Activated B cell treated with CpG ODN at 0.5 μM for 24 hours (primary cell): ENCODE results near the gene BRIX1. TPM values are rescaled to one million over a fixed set of nuclear protein-coding genes. Genes with fewer than 3 reads are reported as not detected.

ENCODE experiments used
- ATAC-seq: fragments of 200-7000 bp; cut with Tn5 transposase; one replicate; pipeline ENCODE4 v1.10.0; 2021; ENCODE audit warnings: low read depth, mild to moderate bottlenecking, moderate library complexity
- CTCF ChIA-PET: fragments of 350-600 bp; sonication (Branson Sonifier 250); formaldehyde crosslinking; loops from one replicate; lab custom pipeline; 2021; ENCODE audit warnings: antibody characterized with exemption; lab: Charles Lee
- POLR2A ChIA-PET: fragments of 350-600 bp; sonication (Branson Sonifier 250); formaldehyde crosslinking; loops from one replicate; lab custom pipeline; 2021; ENCODE audit warnings: antibody characterized with exemption; lab: Charles Lee
- DNase-seq: peaks from one replicate; pipeline ENCODE4 v3.0.0; 2022
- H3K27ac Mint-ChIP-seq: one replicate; pipeline ENCODE4 v1.8.0; 2020; ENCODE audit warnings: mixed read lengths
- H3K27me3 Mint-ChIP-seq: one replicate; pipeline ENCODE4 v1.8.0; 2021; ENCODE audit warnings: mixed read lengths
- H3K36me3 Mint-ChIP-seq: one replicate; pipeline ENCODE4 v1.8.0; 2021; ENCODE audit warnings: low read depth, mixed read lengths
- H3K4me1 Mint-ChIP-seq: one replicate; pipeline ENCODE4 v1.8.0; 2021; ENCODE audit warnings: mixed read lengths
- H3K4me3 Mint-ChIP-seq: one replicate; pipeline ENCODE4 v1.8.0; 2020; ENCODE audit warnings: mild to moderate bottlenecking, mixed read lengths
- H3K9me3 Mint-ChIP-seq: one replicate; pipeline ENCODE4 v1.8.0; 2020; ENCODE audit warnings: mixed read lengths
- CTCF ChIP-seq: fragments of 200-600 bp; IDR thresholded peaks from one replicate; pipeline ENCODE4 v1.8.0; 2022; ENCODE audit warnings: antibody characterized with exemption, mild to moderate bottlenecking
- intact Hi-C: fragments of 100-400 bp; cut with micrococcal nuclease; formaldehyde crosslinking; loops from one replicate; pipeline ENCODE4 v1.15.1; 2024
- total RNA-seq: library from RNA; stranded (reverse); gene quantifications from 2 replicates; pipeline ENCODE4 v1.2.3, GENCODE V29; 2022

BRIX1 gene
- total RNA-seq, 1 donor from 2014 or later: 42.4 TPM

- intact Hi-C loops: no loop called here
- H3K27ac Mint-ChIP-seq: peak overlapping the region; percentile 93
- peaks cover 32% of the 10 kb centered on the region for H3K36me3 Mint-ChIP-seq
- H3K4me3 Mint-ChIP-seq: peak overlapping the region; percentile 97
- ATAC-seq (no peak), DNase-seq (no peak)
- peaks cover 31% of the 10 kb centered on the region for H3K4me1 Mint-ChIP-seq
- POLR2A ChIA-PET: interaction anchor here (0.5 to 3.2 kb wide), 9 partner anchors 8 to 1490 kb away, joined by 3 to 125 read pairs (median 4); partner anchors contain the start of genes AMACR, BRIX1, RAD1 and TARS1
- CTCF ChIA-PET: interaction anchor here (0.7 to 2.0 kb wide), 2 partner anchors 15 to 27 kb away, joined by 3 to 15 read pairs; partner anchors contain the start of genes BRIX1 and RAD1
- H3K27me3 Mint-ChIP-seq: no peaks in the 10 kb centered on the region
- no peaks in the 10 kb centered on the region for H3K9me3 Mint-ChIP-seq
- TF ChIP-seq CTCF: no peak
Observed at GRCh38 chr5:34930462-34930844, 14.9 kb downstream of the BRIX1 start.

- Mint-ChIP-seq H3K4me1 (peaks cover 31% of the 10 kb centered on the region), H3K27ac (peak overlapping the region; percentile 93), H3K4me3 (peak overlapping the region; percentile 97), H3K9me3 (no peaks in the 10 kb centered on the region), H3K36me3 (peaks cover 31% of the 10 kb centered on the region), H3K27me3 (no peaks in the 10 kb centered on the region)
- ChIA-PET POLR2A (interaction anchor here (1.2 to 3.2 kb wide), 5 partner anchors 8 to 432 kb away, joined by 4 to 125 read pairs (median 10); partner anchors contain the start of genes BRIX1, RAD1 and TTC23L), CTCF (interaction anchor here (2.0 kb wide), 1 partner anchor 15 kb away, joined by 15 read pairs; the partner anchor contains the start of genes BRIX1 and RAD1)
- ATAC-seq (no peak), DNase-seq (no peak)
- no peak for TF ChIP-seq CTCF
- intact Hi-C loops: loop anchor here (1.0 kb wide), 1 partner anchor 283 kb away; no protein-coding TSS in a partner anchor
Observed at GRCh38 chr5:34930870-34931269, 15.4 kb downstream of the BRIX1 start.

DNA sequence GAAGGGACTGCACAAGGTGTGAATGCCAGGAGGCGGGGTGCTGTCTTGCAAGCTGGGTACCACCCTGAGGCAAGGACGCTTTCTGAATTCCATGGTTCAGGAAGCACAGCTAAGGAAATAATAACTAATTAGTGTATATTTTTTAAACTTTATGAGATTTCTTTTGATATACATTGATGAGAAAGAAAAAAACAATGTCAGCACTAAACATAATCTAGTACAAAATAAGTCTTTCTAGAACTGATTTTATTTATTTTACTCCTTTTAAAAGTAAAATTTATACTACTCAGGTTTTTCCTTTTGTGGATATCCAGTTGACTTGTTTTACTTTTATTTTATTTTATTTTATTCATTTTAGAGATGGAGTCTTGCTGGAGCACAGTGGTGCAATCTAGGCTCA lies 17.4 kb downstream of the BRIX1 start:
- no peak overlapping the region for H3K4me3 Mint-ChIP-seq
- no peak for ATAC-seq
- no peaks in the 10 kb centered on the region for H3K27me3 Mint-ChIP-seq
- no peak for DNase-seq
- peaks cover 43% of the 10 kb centered on the region for H3K36me3 Mint-ChIP-seq
- no peak for TF ChIP-seq CTCF
- ChIA-PET CTCF (no interaction called here), POLR2A (no interaction called here)
- intact Hi-C loops: no loop called here
- no peak overlapping the region for H3K27ac Mint-ChIP-seq
- H3K4me1 Mint-ChIP-seq: peaks cover 31% of the 10 kb centered on the region
- H3K9me3 Mint-ChIP-seq: no peaks in the 10 kb centered on the region

GRCh38 chr5:34941936-34942335 lies 26.4 kb downstream of the BRIX1 start:
- no peaks in the 10 kb centered on the region for H3K27me3 Mint-ChIP-seq
- intact Hi-C loops: no loop called here
- no peak for ATAC-seq
- DNase-seq: no peak
- POLR2A ChIA-PET: no interaction called here
- no peaks in the 10 kb centered on the region for H3K9me3 Mint-ChIP-seq
- no peak overlapping the region for H3K4me3 Mint-ChIP-seq
- CTCF ChIA-PET: no interaction called here
- no peak for TF ChIP-seq CTCF
- H3K4me1 Mint-ChIP-seq: no peaks in the 10 kb centered on the region
- H3K27ac Mint-ChIP-seq: no peak overlapping the region
- H3K36me3 Mint-ChIP-seq: peaks cover 79% of the 10 kb centered on the region

GRCh38 chr5:34944044-34944443 lies 28.5 kb downstream of the BRIX1 start:
- no peaks in the 10 kb centered on the region for H3K9me3 Mint-ChIP-seq
- no peak overlapping the region for H3K27ac Mint-ChIP-seq
- ChIA-PET POLR2A (no interaction called here), CTCF (no interaction called here)
- H3K36me3 Mint-ChIP-seq: peaks cover 78% of the 10 kb centered on the region
- intact Hi-C loops: no loop called here
- no peak for TF ChIP-seq CTCF
- ATAC-seq (no peak), DNase-seq (no peak)
- no peak overlapping the region for H3K4me3 Mint-ChIP-seq
- no peaks in the 10 kb centered on the region for H3K27me3 Mint-ChIP-seq
- no peaks in the 10 kb centered on the region for H3K4me1 Mint-ChIP-seq
